ENCODE data around the gene GTF3C5. TPM values are rescaled to one million over a fixed set of nuclear protein-coding genes. Genes with fewer than 3 reads are reported as not detected.

Gene GTF3C5
- total RNA-seq, 1 experiment from 2014 or later, result 79.6 TPM

DNA sequence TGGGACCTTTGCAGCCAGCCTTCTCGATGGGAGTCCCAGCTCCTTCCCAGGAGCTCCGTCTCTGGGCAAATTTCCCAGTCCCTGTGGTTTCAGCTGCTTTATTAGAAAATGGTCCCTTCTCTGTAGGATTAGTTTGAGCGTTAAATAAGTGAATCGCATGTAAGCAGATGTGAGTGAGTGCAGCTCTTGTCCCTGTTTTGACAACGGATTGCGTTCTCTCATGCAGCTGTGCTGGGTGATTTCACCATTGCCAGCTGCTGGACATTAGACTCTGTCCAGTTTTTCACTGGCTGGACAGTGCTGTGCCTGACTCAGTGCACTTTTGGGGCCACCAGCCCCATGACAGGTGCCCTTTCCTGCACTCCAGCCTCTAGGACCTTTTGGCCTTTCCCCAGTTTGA, 19.3 kb downstream of the GTF3C5 start:
- no TSS peak for BruUV-seq (replicated peaks)
- Histone ChIP-seq H3K27ac (no peak overlapping the region), H4K20me1 (ENCODE audit: insufficient read depth) (no peaks in the 10 kb centered on the region; the same call in 1 of the 2 replicates), H3K4me1 (replicated peaks; ENCODE audit: insufficient read depth) (no peaks in the 10 kb centered on the region), H3K9me2 (ENCODE audit: insufficient read depth) (no peaks in the 10 kb centered on the region), H3K4me3 (no peak overlapping the region), H3K9me3 (ENCODE audit: insufficient read depth, low read depth) (no peaks in the 10 kb centered on the region), H3K27me3 (ENCODE audit: insufficient read depth, low read depth) (no peaks in the 10 kb centered on the region), H3F3A (ENCODE audit: insufficient read depth, low read depth) (no peaks in the 10 kb centered on the region), H3K4me2 (no peak overlapping the region), H2AFZ (no peak overlapping the region), H3K36me3 (ENCODE audit: low read depth) (no peaks in the 10 kb centered on the region), H3K79me2 (ENCODE audit: low read depth) (no peaks in the 10 kb centered on the region)
- TF ChIP-seq EZH2 (IDR thresholded peaks at IDR 0.05; ENCODE audit: low read depth), result no peak
- TF ChIP-seq, protein P1, sequence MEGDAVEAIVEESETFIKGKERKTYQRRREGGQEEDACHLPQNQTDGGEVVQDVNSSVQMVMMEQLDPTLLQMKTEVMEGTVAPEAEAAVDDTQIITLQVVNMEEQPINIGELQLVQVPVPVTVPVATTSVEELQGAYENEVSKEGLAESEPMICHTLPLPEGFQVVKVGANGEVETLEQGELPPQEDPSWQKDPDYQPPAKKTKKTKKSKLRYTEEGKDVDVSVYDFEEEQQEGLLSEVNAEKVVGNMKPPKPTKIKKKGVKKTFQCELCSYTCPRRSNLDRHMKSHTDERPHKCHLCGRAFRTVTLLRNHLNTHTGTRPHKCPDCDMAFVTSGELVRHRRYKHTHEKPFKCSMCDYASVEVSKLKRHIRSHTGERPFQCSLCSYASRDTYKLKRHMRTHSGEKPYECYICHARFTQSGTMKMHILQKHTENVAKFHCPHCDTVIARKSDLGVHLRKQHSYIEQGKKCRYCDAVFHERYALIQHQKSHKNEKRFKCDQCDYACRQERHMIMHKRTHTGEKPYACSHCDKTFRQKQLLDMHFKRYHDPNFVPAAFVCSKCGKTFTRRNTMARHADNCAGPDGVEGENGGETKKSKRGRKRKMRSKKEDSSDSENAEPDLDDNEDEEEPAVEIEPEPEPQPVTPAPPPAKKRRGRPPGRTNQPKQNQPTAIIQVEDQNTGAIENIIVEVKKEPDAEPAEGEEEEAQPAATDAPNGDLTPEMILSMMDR (conservative IDR thresholded peaks at IDR 0.05), result no peak
- no peak for DNase-seq
- ChIA-PET POLR2A (ENCODE audit: unreplicated experiment) (no interaction called here), CTCF (no interaction called here)
- intact Hi-C loops (cut with micrococcal nuclease; ENCODE audit: unreplicated experiment), result no loop called here

DNA sequence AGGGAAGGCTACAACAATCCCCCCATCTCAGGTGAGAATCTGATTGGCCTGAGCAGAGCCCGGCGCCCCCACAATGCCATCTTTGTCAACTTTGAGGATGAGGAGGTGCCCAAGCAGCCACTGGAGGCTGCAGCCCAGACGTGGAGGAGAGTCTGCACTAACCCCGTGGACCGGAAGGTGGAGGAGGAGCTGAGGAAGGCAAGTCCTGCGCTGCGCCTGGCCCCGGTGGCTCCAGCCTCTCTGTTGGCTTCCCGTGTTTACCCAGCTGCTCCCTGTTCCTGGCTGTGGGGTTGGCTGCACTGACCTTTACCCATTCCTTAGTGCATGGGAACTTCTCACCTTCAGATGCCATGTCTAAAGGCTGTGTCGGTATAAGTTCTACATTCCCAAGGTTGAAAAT, 20.0 kb downstream of the GTF3C5 start:
- Histone ChIP-seq H3K36me3 (ENCODE audit: low read depth) (no peaks in the 10 kb centered on the region), H3K27me3 (ENCODE audit: insufficient read depth, low read depth) (no peaks in the 10 kb centered on the region), H3F3A (ENCODE audit: insufficient read depth, low read depth) (no peaks in the 10 kb centered on the region), H3K9me3 (ENCODE audit: insufficient read depth, low read depth) (no peaks in the 10 kb centered on the region), H3K4me2 (no peak overlapping the region), H4K20me1 (ENCODE audit: insufficient read depth) (no peaks in the 10 kb centered on the region; the same call in 1 of the 2 replicates), H3K9me2 (ENCODE audit: insufficient read depth) (no peaks in the 10 kb centered on the region), H3K27ac (no peak overlapping the region), H3K4me3 (no peak overlapping the region), H3K79me2 (ENCODE audit: low read depth) (no peaks in the 10 kb centered on the region), H2AFZ (no peak overlapping the region), H3K4me1 (replicated peaks; ENCODE audit: insufficient read depth) (no peaks in the 10 kb centered on the region)
- ChIA-PET CTCF (no interaction called here), POLR2A (ENCODE audit: unreplicated experiment) (no interaction called here)
- no peak for TF ChIP-seq EZH2 (IDR thresholded peaks at IDR 0.05; ENCODE audit: low read depth)
- TF ChIP-seq, protein P1 (conservative IDR thresholded peaks at IDR 0.05), result no peak
- intact Hi-C loops (cut with micrococcal nuclease; ENCODE audit: unreplicated experiment), result no loop called here
- no TSS peak for BruUV-seq (replicated peaks)
- DNase-seq, result no peak

DNA sequence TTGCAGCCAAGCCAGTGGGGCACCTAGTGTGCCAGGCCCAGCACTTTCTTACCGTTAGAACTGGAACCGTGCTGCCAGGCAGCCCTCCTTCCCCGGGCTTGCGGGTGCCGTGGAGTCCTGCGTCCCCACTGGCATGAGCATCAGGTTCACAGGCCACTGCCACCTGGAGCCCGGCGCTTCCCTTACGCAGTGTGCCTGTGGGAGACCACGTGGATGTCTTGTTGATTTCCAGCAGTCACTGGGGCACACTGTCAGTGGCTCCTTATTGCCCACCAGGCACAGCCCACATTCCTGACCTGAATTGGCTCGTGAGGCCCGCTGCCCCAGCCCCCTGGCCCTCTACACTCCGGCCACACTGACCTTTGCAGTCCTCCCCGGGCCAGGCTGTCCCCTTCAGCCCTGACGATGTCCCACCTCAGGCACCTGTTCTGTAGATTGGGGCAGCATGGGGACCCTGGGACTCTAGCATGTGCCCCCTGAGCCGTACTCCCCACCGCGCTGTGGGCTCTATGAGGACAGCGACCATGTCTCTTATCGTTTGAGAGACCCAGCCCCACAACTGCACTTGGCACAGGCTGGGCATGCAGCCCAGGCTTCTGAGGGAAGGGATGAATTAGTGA, 20.6 kb downstream of the GTF3C5 start:
- TF ChIP-seq, protein P1 (conservative IDR thresholded peaks at IDR 0.05), result no peak
- TF ChIP-seq EZH2 (IDR thresholded peaks at IDR 0.05; ENCODE audit: low read depth), result no peak

More for the DNA sequence above, 20.6 kb downstream of the GTF3C5 start:
- H3F3A ChIP-seq (ENCODE audit: insufficient read depth, low read depth), result no peaks in the 10 kb centered on the region
- H3K4me3 ChIP-seq, result no peak overlapping the region
- H2AFZ ChIP-seq, result no peak overlapping the region
- no TSS peak for BruUV-seq (replicated peaks)
- H3K27ac ChIP-seq, result no peak overlapping the region
- H3K9me2 ChIP-seq (ENCODE audit: insufficient read depth), result no peaks in the 10 kb centered on the region
- H4K20me1 ChIP-seq (ENCODE audit: insufficient read depth), result no peaks in the 10 kb centered on the region; the same call in 1 of the 2 replicates
- H3K36me3 ChIP-seq (ENCODE audit: low read depth), result no peaks in the 10 kb centered on the region
- no peak for DNase-seq
- H3K4me2 ChIP-seq, result no peak overlapping the region
- POLR2A ChIA-PET (ENCODE audit: unreplicated experiment), result no interaction called here
- intact Hi-C loops (cut with micrococcal nuclease; ENCODE audit: unreplicated experiment), result no loop called here
- H3K79me2 ChIP-seq (ENCODE audit: low read depth), result no peaks in the 10 kb centered on the region
- no peaks in the 10 kb centered on the region for H3K4me1 ChIP-seq (replicated peaks; ENCODE audit: insufficient read depth)
- CTCF ChIA-PET, result no interaction called here
- H3K9me3 ChIP-seq (ENCODE audit: insufficient read depth, low read depth), result no peaks in the 10 kb centered on the region
- no peaks in the 10 kb centered on the region for H3K27me3 ChIP-seq (ENCODE audit: insufficient read depth, low read depth)

Data from PC-9 (cell line).